Testis (tissue), 2 donors: ENCODE measurements around the gene SCO1.

ENCODE experiments used
- CTCF ChIP-seq, 3 experiments: fragments of 450-650 bp in 2 of 3; fragments of 200-600 bp in 1 of 3; sonication (generic) in 1 of 3; IDR thresholded peaks; one replicate each; pipeline ENCODE4 v1.5.1; 2016 to 2019; ENCODE audit warnings: antibody characterized with exemption in 3 of 3, mild to moderate bottlenecking in 2 of 3, moderate library complexity in 1 of 3
- POLR2A ChIP-seq: fragments of 450-650 bp; IDR thresholded peaks from one replicate; pipeline ENCODE4 v1.6.1; 2017; ENCODE audit warnings: antibody characterized with exemption, mild to moderate bottlenecking, moderate library complexity

GRCh38 chr17:10739386-10739785, 42.1 kb upstream of the SCO1 start:
- no peak for TF ChIP-seq POLR2A
- TF ChIP-seq CTCF (IDR thresholded peaks at IDR 0.05): no peak
